Activated CD4-positive, alpha-beta T cell treated with anti-CD3 and anti-CD28 coated beads for 1 hour (primary cell): Measurements from ENCODE around the gene EPB41L4A.
"Not testable (repeated sequence)": the region's sequence is repeated elsewhere in the genome, so short reads cannot be mapped to it uniquely, and the experiment has no call there.

Source experiments
- DNase-seq: peaks from one replicate; pipeline ENCODE4 v3.0.0-alpha.2; 2020

The EPB41L4A gene, protein sequence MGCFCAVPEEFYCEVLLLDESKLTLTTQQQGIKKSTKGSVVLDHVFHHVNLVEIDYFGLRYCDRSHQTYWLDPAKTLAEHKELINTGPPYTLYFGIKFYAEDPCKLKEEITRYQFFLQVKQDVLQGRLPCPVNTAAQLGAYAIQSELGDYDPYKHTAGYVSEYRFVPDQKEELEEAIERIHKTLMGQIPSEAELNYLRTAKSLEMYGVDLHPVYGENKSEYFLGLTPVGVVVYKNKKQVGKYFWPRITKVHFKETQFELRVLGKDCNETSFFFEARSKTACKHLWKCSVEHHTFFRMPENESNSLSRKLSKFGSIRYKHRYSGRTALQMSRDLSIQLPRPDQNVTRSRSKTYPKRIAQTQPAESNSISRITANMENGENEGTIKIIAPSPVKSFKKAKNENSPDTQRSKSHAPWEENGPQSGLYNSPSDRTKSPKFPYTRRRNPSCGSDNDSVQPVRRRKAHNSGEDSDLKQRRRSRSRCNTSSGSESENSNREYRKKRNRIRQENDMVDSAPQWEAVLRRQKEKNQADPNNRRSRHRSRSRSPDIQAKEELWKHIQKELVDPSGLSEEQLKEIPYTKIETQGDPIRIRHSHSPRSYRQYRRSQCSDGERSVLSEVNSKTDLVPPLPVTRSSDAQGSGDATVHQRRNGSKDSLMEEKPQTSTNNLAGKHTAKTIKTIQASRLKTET

DNA sequence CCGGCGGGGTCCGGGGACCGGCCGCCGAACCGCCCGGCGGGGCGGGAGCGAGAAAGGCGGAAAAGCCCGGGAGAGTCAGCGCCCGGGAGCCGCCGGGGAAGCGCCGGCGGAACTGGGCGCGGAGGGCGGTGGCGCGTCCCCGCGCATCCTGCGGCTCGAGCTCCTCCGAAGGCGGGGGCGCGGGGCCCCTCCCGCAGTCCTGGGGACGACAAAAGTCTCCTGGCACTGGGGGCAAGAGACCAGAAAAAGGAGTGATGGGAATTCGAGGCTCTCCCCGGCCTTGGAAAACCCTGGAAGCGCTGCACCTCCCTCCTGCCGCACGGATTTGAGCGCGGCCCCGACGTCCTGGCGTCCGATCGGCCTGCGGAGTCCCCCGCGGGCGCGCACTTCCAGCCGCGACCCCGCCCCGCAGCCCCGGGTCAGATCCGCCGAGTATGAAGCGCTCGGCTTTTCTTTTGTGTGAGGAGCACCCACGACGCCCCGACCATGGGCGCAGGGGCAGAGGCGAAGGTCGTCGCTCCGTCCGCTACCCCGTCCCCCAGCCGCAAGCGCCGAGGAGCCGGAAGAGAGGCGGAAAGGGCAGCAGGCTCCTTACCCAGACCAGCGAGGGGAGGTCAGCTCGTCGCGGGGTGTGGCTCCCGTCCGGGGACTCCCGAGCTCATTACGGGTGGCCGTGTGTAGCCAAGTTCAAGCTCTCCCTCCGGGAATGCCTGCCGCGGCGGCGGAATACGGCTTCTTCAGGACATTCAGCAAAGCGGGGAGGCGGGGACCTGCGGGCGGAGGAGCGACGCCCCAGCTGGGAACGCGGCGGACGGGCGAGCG lies at the start of gene EPB41L4A:
EPB41L4A (minus strand) TSS at position 114 of the 822 bp plus-strand sequence. CDS start 238 bp downstream, outside the sequence.
- DNase-seq, result no peak

DNA sequence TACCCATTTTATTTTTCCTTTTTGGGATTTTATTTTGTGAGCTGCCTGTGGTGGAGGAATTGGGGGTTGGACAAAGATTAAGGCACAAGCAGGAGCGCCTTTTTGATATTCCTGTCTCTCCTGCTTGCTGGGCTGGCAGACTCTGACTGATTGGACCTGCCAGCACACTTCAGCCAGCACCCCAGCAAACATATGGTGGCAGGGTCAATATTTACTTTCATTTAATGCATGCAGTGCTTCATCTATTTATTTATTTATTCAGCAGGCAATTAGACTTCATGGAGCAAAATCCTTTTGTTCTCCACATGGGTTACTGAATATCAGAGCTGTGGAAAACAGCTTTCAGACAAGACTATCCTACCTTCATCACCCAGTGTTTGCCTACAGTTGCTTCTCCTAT lies 48.4 kb upstream of the EPB41L4A start:
- DNase-seq, result no peak

DNA sequence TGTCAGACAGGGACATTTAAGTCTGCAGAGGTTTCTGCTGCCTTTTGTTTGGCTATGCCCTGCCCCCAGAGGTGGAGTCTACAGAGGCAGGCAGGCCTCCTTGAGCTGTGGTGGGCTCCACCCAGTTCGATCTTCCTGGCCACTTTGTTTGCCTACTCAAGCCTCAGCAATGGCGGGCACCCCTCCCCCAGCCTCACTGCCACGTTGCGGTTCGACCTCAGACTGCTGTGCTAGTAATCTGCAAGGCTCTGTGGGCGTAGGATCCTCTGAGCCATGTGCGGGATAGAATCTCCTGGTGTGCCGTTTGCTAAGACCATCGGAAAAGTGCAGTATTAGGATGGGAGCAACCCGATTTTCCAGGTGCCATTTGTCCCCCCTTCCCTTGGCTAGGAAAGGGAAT lies 47.2 kb upstream of the EPB41L4A start:
- not testable (repeated sequence) for DNase-seq

DNA sequence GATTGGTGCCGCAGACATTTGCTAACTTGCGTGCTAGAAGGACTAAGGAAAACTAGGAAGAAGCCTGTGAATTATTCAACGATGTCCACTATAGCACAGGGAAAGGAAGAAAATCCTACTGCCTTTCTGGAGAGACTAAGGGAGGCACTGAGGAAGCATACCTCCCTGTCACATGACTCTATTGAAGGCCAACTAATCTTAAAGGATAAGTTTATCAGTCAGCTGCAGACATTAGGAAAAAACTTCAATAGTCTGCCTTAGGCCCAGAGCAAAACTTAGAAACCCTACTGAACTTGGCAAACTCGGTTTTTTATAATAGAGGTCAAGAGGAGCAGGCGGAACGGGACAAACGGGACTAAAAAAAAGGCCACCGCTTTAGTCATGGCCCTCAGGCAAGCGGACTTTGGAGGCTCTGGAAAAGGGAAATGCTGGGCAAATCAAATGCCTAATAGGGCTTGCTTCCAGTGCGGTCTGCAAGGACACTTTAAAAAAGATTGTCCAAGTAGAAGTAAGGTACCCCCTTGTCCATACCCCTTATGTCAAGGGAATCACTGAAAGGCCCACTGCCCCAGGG lies 28.2 kb upstream of the EPB41L4A start:
- DNase-seq, result not testable (repeated sequence)

DNA sequence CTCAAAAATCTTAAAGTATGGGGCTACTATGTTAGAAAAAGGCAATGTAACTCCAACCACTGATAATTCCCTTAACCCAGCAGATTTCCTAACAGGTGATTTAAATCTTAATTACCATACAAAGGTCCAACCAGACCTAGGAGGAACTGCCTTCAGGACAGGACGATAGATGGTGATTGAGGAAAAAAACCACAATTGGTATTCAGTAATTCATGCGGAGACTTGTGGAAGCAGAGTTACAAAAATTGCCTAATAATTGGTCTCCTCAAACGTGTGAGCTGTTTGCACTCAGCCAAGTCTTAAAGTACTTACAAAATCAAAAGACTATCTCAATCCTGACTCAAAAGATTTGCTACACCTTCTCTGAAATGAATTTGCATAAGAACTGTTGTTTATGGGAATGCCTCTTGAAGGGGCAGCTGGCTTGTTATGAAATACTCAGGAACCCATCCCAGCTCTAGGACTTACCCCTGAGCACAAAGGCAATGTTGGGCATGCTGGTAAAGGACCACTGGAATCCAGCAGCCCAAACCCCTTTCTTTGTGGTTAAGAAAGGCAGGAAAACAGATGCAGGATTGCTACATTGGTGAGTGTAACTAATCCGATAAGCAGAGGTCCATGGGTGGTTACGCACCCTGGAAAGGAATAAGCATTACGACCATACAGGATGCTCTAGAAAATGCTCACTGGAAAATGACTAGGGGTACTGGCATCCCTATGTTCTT lies 26.7 kb upstream of the EPB41L4A start:
- no peak for DNase-seq

DNA sequence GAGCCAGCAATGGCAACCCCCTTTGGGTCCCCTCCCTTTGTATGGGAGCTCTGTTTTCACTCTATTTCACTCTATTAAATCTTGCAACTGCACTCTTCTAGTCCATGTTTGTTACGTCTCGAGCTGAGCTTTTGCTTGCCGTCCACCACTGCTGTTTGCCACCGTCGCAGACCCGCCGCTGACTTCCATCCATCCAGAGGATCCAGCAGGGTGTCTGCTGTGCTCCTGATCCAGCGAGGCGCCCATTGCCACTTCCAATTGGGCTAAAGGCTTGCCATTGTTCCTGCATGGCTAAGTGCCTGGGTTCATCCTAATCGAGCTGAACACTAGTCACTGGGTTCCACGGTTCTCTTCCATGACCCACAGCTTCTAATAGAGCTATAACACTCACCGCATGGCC lies 24.9 kb upstream of the EPB41L4A start:
- not testable (repeated sequence) for DNase-seq

DNA sequence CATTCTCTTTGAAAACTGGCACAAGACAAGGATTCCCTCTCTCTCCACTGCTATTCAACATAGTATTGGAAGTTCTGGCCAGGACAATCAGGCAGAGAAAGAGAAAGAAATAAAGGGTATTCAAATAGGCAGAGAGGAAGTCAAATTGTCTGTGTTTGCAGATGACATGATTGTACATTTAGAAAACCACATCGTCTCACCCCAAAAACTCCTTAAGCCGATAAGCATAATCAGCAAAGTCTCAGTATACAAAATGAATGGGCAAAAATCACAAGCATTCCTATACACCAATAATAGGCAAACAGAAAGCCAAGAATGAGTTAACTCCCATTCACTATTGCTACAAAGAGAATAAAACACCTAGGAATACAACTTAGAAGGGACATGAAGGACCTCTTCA lies 21.0 kb upstream of the EPB41L4A start:
- DNase-seq, result no peak

DNA sequence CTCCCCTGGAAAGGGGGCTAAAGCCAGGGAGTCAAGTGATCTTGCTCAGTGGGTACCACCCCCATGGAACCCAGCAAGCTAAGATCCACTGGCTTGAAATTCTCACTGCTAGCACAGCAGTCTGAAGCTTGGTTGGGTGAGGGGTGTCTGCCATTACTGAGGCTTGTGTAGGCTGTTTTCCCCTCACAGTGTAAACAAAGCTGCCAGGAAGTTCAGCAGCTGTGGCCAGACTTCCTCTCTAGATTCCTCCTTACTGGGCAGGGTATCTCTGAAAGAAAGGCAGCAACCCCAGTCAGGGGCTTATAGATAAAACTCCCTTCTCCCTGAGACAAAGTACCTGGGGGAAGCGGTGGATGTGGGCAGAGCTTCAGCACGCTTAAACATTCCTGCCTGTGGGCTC lies 17.1 kb upstream of the EPB41L4A start:
- no peak for DNase-seq

DNA sequence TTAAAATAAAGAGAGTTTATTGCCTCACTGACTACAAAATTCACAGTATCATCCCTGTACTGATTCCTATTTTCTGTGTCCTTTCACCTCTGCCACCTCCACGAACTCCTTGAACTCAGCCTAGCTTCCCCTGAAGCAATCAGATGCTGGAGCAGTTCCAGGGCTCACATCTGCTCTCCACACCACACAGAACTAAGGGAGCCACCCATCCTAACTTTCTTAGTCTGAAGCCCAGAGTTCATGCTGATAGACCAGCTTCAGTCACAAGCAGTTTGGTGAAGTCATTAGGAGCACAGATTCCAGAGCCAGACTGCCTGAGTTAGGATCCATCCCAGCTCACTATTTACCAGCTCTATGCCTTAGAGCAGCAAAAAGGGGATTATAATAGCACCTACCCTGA lies 15.6 kb upstream of the EPB41L4A start:
- DNase-seq, result no peak

DNA sequence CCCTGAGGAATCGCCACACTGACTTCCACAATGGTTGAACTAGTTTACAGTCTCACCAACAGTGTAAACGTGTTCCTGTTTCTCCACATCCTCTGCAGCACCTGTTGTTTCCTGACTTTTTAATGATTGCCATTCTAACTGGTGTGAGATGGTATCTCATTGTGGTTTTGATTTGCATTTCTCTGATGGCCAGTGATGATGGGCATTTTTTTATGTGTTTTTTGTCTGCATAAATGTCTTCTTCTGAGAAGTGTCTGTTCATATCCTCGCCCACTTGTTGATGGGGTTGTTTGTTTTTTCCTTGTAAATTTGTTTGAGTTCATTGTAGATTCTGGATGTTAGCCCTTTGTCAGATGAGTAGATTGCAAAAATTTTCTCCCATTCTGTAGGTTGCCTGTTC lies 7.1 kb upstream of the EPB41L4A start:
- not testable (repeated sequence) for DNase-seq

DNA sequence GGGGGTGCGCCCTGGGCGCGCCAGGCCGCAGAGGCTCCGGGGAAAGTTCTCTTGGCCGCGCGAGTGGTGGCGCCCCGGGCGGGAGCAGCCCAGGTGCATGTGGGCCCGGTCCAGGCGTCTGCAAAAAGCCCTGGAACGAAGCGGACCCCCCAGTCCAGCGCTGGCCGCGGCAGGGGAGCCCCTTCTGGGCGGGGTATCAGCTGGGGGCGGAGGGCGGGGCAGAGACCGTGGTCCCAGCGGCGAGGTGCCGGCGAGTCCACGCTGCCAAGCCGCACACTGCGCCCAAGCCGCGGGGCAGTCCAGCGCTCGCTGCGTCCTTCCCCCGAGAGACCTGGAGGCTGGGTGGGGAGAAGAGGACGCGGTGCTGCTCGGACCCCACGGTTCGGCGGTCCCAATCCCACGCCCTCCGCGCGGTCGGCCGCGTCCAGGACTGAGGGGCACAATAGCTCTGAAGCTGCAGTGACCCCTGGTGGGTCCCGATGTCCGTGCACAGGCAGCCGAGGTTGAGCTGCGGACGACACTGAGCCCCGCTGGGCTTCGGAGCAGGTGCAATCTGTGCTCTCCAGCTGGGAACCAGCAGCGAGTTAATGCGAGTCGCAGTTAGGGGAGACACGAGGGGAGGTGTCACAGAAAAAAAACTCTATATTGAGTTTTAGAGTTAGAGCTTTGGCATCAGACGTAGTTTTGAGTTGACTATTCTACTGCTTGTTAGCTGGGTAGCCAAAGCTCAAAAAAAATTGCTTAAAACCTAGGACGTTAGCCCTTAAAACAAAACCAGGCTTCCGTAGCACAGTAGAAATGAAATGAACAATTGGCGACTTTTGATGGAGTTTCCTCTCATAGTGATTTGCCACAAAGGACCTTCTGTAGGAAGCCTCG lies 1.1 kb upstream of the EPB41L4A start:
- DNase-seq, result no peak

DNA sequence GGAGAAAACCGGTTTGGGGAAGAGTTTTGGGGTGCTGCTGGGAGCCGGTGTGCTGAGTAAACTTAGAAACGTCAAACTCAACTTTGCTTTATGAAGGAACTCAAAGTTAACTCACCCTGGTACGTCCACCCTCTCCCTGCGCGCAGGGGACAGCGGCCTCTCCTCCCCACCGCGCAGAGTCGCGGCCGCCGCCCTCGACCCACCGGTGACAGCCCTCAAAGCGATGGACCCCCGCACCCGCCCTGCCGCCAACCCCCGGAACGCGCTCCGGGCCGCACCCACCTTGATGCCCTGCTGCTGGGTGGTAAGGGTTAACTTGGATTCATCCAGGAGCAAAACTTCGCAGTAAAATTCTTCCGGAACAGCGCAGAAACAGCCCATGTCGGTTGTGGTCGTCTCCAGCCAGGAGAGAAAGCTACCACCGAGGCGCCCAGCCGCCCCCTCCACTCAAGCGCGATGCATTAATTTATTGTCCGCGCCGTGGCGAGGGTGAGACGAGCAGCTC lies 366 bp downstream of the EPB41L4A start:
- DNase-seq, result no peak

DNA sequence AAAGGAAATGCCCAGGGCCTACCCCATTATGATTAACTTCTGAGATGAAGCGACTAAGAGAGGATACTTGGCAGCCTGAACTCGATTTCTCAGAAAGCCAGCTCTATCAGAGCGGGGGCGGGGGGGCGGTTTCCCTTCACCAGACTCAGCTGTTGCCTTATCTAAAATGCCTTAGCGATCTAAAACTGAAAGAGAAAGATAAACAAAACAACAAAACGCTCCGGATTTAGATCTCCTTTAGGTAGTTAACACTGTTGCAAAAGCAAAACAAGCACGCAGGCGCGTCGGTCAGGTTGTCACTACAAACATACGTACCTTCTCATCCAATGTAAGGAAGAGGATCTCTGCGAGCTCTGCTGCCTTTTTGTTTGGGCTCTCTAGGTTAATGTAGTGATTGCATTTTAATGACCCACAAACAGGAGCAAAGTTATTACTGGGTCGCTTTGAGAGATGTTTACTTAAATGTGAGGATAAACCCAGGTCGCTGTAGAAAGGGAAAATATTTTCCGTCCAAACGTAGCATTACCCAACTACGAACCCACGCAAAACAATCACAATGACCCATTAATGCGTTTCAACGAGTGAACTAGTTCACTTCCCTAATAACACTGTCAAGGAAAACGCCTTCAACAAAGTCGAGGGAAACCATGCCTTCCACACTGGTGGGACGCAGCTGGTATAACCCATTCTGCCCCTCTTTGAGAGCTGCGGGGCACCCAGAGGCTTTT lies 982 bp downstream of the EPB41L4A start:
- DNase-seq, result no peak

DNA sequence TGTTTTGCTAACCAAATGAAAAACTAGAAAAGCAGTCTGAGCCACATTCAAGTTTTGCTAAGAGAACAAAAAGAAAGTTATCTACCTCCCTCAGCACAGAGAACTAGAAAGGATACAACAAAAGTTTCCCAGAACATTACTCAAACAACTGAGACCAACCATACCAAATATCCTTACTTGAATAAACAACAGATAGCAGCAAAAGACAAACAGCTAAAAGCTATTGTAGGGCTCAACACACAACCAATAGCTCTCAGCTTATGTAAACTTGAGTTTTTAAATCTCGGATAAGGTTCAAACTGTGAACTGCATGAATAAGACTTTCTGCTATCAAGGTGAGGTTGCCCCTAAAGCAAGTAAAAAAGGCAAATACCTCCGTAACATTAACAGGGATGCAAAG lies 3.5 kb downstream of the EPB41L4A start:
- DNase-seq, result no peak

DNA sequence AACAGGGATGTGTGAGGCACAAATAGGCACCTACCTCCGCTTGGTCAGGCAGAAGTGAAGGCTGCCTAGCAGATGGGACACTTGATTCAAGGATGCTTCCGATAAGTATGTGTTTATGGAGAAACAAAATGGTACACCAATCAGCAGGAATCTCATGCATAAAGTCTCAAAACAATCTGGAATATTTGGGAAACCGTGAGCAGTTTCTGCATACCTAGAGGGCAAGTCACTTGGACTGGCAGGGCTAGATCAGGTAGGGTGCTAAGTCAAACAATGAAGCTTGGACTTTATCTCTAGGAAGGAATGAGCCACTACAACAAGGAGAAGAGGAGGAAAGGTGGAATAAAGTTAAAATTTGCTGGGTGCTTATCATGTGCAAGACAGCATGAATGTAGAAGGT lies 5.5 kb downstream of the EPB41L4A start:
- no peak for DNase-seq

DNA sequence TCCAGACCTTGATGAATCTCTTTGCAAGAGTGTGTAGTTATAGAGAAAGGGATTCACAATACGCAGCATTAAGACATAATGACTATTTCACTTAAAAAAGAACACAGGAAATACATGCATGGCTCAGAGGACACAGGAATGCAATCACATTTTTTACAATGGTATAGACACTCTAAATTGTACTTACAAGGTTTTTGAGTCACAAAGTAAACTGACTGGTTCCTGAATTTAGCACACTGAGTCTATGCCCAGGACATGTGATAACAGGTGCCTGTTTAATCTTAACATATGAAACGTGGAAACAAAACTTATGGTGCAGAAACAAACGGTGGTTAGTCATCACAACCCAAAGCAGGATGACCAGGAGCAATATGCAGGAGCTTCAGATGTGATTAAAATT lies 6.7 kb downstream of the EPB41L4A start:
- no peak for DNase-seq

DNA sequence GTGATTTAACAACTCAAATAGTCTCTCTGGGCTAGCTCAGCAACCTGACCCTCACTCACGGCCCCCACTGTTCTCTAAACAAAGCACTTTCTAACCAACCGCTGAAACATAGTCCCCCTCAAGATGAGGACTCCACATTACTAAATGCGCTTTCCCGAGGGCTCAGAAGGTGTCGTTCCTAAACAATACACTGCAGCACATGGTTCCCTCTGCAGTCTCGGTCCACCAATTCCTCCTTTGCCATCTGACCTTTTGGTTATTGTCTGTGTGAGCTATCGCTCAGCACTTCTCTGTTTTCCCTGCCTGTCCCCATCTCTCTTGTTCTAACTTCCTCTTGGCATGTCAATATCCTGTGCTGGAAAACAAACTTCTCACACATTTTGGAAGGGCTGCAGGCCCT lies 7.2 kb downstream of the EPB41L4A start:
- no peak for DNase-seq

DNA sequence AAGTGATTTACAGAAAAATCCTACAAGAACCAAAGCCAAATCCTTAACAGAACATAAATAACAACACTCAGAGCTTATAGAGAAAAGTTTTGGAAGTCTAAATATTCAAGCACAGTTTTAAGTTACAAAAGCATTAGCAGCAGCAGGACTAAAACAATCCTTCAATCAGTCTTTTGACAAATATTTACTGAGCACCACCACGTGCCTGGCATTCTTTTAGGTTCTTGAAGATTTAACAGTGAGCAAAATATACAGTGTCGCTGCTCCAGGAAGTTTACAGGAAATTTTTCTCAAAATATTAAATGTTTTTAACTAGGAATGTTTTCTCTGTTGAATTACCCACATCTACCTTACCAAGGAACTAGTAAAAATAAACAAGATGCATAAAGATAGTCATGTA lies 11.4 kb downstream of the EPB41L4A start:
- DNase-seq, result no peak

DNA sequence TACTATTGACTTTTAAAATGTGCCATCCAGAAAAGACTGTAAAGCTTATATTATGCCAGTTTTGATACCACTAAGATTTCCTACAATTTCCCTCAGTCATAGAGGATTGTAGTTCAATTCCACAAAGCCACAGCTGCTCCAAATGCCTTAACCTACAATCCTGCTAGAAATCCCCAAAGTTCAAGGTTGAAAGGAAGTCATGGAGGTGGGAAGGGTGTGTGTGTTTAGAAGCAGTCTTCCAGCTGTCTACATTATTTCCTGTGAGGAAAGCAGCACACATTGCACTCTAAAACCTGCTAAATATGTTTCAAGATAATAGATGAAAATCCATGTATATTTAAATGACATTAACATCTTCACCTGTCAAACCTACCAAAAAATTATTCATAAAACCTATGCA lies 11.8 kb downstream of the EPB41L4A start:
- DNase-seq, result no peak

DNA sequence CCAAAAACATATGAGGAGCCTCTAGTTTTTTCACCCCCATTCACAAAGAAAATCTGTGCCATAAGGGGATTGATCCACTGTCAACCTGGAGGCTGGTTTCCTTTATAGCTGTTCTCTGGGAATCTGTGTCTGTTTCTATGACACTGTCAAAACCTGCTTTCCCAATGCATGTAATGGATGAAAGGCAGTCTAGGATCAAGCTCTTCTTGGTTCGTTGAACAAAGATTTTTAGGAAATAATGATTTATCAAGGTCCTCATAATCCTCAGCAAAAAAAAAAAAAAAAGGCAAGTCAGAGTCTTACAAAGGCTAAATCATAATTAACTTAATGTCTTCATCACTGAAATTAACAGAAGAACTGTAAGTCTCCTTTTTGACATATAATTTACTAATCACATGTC lies 16.0 kb downstream of the EPB41L4A start:
- DNase-seq, result no peak

DNA sequence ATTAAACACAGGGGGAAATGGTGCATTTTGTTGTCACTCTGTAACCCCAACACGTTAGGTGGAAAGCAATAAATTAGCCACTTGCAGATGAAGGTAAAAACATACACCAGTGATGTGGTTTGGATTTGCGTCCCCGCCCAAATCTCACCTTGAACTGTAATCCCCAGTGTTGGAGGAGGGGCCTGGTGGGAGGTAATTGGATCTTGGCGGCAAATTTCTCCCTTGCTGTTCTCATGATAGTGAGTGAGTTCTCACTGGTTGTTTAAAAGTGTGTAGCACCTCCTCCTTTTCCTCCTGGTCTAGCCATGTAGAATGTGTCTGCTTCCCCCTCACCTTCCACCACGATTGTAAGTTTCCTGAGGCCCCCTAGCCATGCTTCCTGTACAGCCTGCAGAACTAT lies 17.2 kb downstream of the EPB41L4A start:
- no peak for DNase-seq
